ENCODE measurements around the gene C22orf15. TPM values are rescaled to one million over a fixed set of nuclear protein-coding genes. Genes with fewer than 3 reads are reported as not detected.
A peak's percentile ranks its signal among the peaks of the same experiment; 100 is the strongest.

C22orf15 gene
- total RNA-seq, 1 experiment from 2014 or later, result 2.7 TPM

DNA sequence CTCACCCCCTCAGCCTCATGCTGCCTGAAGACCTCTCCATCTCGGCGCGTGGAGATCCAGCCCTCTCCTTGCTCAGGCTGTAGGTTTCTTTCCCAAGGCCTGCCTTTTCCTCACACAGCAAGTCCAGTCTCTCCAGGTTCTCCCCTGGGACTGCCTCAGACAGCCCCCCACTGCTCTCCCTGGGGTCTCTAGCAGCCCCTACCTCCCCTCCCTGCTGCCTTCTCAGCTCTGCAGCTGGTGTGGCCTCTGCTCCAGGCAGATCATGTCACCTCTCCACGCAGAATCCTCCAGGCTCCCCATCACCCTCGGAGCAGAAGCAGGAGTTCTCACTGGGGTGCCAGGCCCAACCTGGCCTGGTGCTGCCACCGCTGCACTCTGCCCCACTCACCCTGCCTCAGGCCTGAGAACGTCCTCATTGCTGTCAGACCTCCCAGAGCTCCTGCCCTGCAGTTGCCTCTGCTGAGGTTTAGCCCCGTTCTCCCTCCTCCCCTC, 39.1 kb downstream of the C22orf15 start:
- Mint-ChIP-seq H3K36me3 (peaks cover 74% of the 10 kb centered on the region), H3K4me1 (peaks cover 6% of the 10 kb centered on the region; the same call in 1 of the 2 replicates), H3K27me3 (ENCODE audit: low read depth) (no peaks in the 10 kb centered on the region), H3K9me3 (no peaks in the 10 kb centered on the region), H3K27ac (peak overlapping the region; percentile 63; the same call in 1 of the 2 replicates), H3K4me3 (no peak overlapping the region)
- ATAC-seq (no peak), DNase-seq (ENCODE audit: low spot score) (no peak)
- CTCF ChIA-PET, result interaction anchor here (1.1 kb wide), 1 partner anchor 48 kb away, joined by 4 read pairs; no protein-coding TSS in a partner anchor
- POLR2A ChIA-PET, result no interaction called here
- TF ChIP-seq ESRRA (CRISPR knock-in tag; IDR thresholded peaks at IDR 0.05; ENCODE audit: borderline replicate concordance) (no peak), NR2C2 (CRISPR knock-in tag; IDR thresholded peaks at IDR 0.05) (no peak)

DNA sequence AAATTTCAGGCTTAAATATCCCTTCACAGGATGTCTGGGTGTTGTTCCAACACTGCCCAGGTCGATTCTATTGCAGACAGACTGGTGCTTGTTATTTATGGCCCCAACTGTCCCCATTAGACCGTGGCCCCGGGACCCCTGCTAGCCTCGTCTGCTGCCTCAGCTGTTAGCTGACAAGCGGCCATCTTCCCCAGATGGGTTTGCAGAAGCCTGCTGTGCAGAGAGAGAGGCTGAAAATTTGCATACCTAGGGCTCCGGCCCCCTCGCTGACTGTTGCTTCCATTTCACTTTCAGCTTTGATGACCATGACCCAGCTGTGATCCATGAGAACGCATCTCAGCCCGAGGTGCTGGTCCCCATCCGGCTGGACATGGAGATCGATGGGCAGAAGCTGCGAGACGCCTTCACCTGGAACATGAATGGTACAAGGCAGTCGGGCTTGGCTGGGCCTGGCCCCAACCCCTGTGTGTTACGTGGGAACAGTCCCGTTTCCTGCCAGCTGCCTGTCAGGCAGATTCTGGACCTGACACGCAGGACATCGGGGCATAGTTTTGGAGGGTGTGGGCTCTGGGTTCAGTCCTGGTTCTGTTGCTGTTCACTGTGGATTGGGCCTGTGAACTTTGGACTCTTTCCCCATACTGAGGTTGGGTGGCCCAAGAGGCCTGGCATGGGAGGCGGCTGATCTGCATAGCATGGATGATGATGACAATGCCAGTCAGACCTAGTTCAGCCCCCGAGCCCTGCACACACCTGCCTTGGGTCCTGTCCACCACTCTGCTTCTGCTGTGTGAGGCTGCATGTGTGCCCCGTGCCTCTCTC, 40.4 kb downstream of the C22orf15 start:
- Mint-ChIP-seq H3K9me3 (no peaks in the 10 kb centered on the region), H3K27ac (peak overlapping the region; percentile 76), H3K4me3 (no peak overlapping the region), H3K4me1 (peaks cover 6% of the 10 kb centered on the region; the same call in 1 of the 2 replicates), H3K27me3 (ENCODE audit: low read depth) (no peaks in the 10 kb centered on the region), H3K36me3 (peaks cover 75% of the 10 kb centered on the region)
- ChIA-PET CTCF (interaction anchor here (1.1 to 1.4 kb wide), 2 partner anchors 34 to 47 kb away, joined by 3 to 4 read pairs; no protein-coding TSS in a partner anchor), POLR2A (no interaction called here)
- no peak for ATAC-seq
- TF ChIP-seq MXD4 (CRISPR knock-in tag; IDR thresholded peaks at IDR 0.05; ENCODE audit: borderline replicate concordance) (no peak), ZNF423 (CRISPR knock-in tag; IDR thresholded peaks at IDR 0.05) (no peak), GABPB1 (CRISPR knock-in tag; IDR thresholded peaks at IDR 0.05) (no peak), ZNF121 (CRISPR knock-in tag; IDR thresholded peaks at IDR 0.05) (no peak), FOXP1 (CRISPR knock-in tag; IDR thresholded peaks at IDR 0.05; ENCODE audit: borderline replicate concordance) (no peak), NR2C2 (CRISPR knock-in tag; IDR thresholded peaks at IDR 0.05) (no peak), GRHL2 (CRISPR knock-in tag; IDR thresholded peaks at IDR 0.05; ENCODE audit: insufficient replicate concordance, severe bottlenecking) (no peak), CBFB (CRISPR knock-in tag; IDR thresholded peaks at IDR 0.05; ENCODE audit: low read depth) (no peak), CREM (CRISPR knock-in tag; IDR thresholded peaks at IDR 0.05) (no peak)
- TF ChIP-seq, protein P1, sequence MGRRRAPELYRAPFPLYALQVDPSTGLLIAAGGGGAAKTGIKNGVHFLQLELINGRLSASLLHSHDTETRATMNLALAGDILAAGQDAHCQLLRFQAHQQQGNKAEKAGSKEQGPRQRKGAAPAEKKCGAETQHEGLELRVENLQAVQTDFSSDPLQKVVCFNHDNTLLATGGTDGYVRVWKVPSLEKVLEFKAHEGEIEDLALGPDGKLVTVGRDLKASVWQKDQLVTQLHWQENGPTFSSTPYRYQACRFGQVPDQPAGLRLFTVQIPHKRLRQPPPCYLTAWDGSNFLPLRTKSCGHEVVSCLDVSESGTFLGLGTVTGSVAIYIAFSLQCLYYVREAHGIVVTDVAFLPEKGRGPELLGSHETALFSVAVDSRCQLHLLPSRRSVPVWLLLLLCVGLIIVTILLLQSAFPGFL (CRISPR knock-in tag; IDR thresholded peaks at IDR 0.05; ENCODE audit: borderline replicate concordance), result no peak
- TF ChIP-seq, protein P2, sequence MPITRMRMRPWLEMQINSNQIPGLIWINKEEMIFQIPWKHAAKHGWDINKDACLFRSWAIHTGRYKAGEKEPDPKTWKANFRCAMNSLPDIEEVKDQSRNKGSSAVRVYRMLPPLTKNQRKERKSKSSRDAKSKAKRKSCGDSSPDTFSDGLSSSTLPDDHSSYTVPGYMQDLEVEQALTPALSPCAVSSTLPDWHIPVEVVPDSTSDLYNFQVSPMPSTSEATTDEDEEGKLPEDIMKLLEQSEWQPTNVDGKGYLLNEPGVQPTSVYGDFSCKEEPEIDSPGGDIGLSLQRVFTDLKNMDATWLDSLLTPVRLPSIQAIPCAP (CRISPR knock-in tag; IDR thresholded peaks at IDR 0.05), result no peak
- TF ChIP-seq, protein P3, sequence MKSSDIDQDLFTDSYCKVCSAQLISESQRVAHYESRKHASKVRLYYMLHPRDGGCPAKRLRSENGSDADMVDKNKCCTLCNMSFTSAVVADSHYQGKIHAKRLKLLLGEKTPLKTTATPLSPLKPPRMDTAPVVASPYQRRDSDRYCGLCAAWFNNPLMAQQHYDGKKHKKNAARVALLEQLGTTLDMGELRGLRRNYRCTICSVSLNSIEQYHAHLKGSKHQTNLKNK (CRISPR knock-in tag; IDR thresholded peaks at IDR 0.05), result no peak
- TF ChIP-seq, protein P4, sequence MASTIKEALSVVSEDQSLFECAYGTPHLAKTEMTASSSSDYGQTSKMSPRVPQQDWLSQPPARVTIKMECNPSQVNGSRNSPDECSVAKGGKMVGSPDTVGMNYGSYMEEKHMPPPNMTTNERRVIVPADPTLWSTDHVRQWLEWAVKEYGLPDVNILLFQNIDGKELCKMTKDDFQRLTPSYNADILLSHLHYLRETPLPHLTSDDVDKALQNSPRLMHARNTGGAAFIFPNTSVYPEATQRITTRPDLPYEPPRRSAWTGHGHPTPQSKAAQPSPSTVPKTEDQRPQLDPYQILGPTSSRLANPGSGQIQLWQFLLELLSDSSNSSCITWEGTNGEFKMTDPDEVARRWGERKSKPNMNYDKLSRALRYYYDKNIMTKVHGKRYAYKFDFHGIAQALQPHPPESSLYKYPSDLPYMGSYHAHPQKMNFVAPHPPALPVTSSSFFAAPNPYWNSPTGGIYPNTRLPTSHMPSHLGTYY (CRISPR knock-in tag; IDR thresholded peaks at IDR 0.05), result no peak
- no peak for DNase-seq (ENCODE audit: low spot score)

DNA sequence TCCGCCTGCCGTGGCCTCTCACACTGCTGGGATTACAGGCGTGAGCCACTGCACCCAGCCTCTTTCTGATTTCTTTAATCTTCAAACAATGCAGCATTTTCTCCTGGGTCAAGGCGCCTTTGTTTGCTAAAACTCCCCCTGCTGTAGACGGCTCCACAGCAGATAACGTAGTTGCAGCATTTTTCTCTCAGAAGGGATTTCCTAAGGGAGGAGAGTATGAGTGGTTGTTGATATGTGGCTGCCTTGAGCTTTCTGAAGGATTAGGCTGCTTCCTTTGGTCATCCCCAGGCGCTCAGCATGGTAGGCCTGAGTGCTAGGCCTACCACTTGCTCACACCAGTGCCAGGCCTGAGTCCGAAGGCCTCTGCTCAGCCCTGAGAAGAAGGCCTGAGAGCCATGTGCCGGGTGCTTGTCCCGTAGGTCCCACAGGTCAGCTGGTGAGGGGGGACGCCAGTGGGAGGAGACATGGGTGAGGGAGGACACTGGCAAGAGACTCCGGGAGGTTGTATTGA, 42.0 kb downstream of the C22orf15 start:
- no peak for ATAC-seq

More for the DNA sequence above, 42.0 kb downstream of the C22orf15 start:
- Mint-ChIP-seq H3K4me3 (no peak overlapping the region), H3K27ac (no peak overlapping the region), H3K36me3 (peaks cover 70% of the 10 kb centered on the region), H3K9me3 (no peaks in the 10 kb centered on the region), H3K27me3 (ENCODE audit: low read depth) (no peaks in the 10 kb centered on the region), H3K4me1 (peaks cover 6% of the 10 kb centered on the region; the same call in 1 of the 2 replicates)
- ChIA-PET CTCF (interaction anchor here (0.9 to 1.4 kb wide), 3 partner anchors 36 to 45 kb away, joined by 3 to 4 read pairs (median 3); no protein-coding TSS in a partner anchor), POLR2A (no interaction called here)
- no peak for DNase-seq (ENCODE audit: low spot score)
- TF ChIP-seq SOX15 (CRISPR knock-in tag; IDR thresholded peaks at IDR 0.05) (no peak), MYBL2 (CRISPR knock-in tag; IDR thresholded peaks at IDR 0.05) (no peak), ZNF138 (CRISPR knock-in tag; conservative IDR thresholded peaks at IDR 0.05) (no peak)
- TF ChIP-seq, protein P5, sequence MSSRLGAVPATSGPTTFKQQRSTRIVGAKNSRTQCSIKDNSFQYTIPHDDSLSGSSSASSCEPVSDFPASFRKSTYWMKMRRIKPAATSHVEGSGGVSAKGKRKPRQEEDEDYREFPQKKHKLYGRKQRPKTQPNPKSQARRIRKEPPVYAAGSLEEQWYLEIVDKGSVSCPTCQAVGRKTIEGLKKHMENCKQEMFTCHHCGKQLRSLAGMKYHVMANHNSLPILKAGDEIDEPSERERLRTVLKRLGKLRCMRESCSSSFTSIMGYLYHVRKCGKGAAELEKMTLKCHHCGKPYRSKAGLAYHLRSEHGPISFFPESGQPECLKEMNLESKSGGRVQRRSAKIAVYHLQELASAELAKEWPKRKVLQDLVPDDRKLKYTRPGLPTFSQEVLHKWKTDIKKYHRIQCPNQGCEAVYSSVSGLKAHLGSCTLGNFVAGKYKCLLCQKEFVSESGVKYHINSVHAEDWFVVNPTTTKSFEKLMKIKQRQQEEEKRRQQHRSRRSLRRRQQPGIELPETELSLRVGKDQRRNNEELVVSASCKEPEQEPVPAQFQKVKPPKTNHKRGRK (CRISPR knock-in tag; IDR thresholded peaks at IDR 0.05; ENCODE audit: borderline replicate concordance), result no peak
- TF ChIP-seq, protein P6, sequence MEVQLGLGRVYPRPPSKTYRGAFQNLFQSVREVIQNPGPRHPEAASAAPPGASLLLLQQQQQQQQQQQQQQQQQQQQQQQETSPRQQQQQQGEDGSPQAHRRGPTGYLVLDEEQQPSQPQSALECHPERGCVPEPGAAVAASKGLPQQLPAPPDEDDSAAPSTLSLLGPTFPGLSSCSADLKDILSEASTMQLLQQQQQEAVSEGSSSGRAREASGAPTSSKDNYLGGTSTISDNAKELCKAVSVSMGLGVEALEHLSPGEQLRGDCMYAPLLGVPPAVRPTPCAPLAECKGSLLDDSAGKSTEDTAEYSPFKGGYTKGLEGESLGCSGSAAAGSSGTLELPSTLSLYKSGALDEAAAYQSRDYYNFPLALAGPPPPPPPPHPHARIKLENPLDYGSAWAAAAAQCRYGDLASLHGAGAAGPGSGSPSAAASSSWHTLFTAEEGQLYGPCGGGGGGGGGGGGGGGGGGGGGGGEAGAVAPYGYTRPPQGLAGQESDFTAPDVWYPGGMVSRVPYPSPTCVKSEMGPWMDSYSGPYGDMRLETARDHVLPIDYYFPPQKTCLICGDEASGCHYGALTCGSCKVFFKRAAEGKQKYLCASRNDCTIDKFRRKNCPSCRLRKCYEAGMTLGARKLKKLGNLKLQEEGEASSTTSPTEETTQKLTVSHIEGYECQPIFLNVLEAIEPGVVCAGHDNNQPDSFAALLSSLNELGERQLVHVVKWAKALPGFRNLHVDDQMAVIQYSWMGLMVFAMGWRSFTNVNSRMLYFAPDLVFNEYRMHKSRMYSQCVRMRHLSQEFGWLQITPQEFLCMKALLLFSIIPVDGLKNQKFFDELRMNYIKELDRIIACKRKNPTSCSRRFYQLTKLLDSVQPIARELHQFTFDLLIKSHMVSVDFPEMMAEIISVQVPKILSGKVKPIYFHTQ (CRISPR knock-in tag; IDR thresholded peaks at IDR 0.05), result no peak
